NCI-H187 (cell line): ENCODE data around the gene NEK6.

Experiments
- DNase-seq, 2 experiments: peaks; one replicate each; lab custom pipeline; 2025; lab: John Stamatoyannopoulos, UW

The NEK6 gene

GRCh38 chr9:124296796-124297550 lies 39.2 kb downstream of the NEK6 start:
- no peak for DNase-seq

GRCh38 chr9:124297551-124297901 lies 39.8 kb downstream of the NEK6 start:
- no peak for DNase-seq

GRCh38 chr9:124297915-124298645 lies 40.3 kb downstream of the NEK6 start:
- DNase-seq, result no peak

GRCh38 chr9:124298646-124299235 lies 41.0 kb downstream of the NEK6 start:
- no peak for DNase-seq

- no peak for DNase-seq
Observed at GRCh38 chr9:124299515-124300090, 41.9 kb downstream of the NEK6 start.

- no peak for DNase-seq
Observed at GRCh38 chr9:124300312-124300711, 42.6 kb downstream of the NEK6 start.

- DNase-seq, result no peak
Observed at GRCh38 chr9:124302921-124303320, 45.2 kb downstream of the NEK6 start.

GRCh38 chr9:124303762-124304161 lies 46.0 kb downstream of the NEK6 start:
- DNase-seq, result no peak

- no peak for DNase-seq
Observed at GRCh38 chr9:124304285-124304684, 46.5 kb downstream of the NEK6 start.

GRCh38 chr9:124306098-124306735 lies 48.5 kb downstream of the NEK6 start:
- DNase-seq, result no peak

GRCh38 chr9:124307379-124308030 lies 49.8 kb downstream of the NEK6 start:
- DNase-seq, result no peak

GRCh38 chr9:124308606-124309491 lies 51.1 kb downstream of the NEK6 start:
- DNase-seq, result no peak

GRCh38 chr9:124309667-124310084 lies 51.9 kb downstream of the NEK6 start:
- no peak for DNase-seq

- no peak for DNase-seq
Observed at GRCh38 chr9:124311283-124311682, 53.5 kb downstream of the NEK6 start.

- DNase-seq, result no peak
Observed at GRCh38 chr9:124312290-124313265, 54.8 kb downstream of the NEK6 start.

- no peak for DNase-seq
Observed at GRCh38 chr9:124313940-124314339, 56.2 kb downstream of the NEK6 start.

GRCh38 chr9:124315882-124316281 lies 58.1 kb downstream of the NEK6 start:
- no peak for DNase-seq

GRCh38 chr9:124320062-124320973 lies 62.6 kb downstream of the NEK6 start:
- no peak for DNase-seq
